DOHH2 (cell line): ENCODE data around the gene RGS7.

Experiments
- H3F3A ChIP-seq: fragments of 200-600 bp; sonication (generic), shearing (Covaris generic); 2 replicates; pipeline ENCODE4 v1.6.0; 2016; ENCODE audit warnings: antibody characterized with exemption, mild to moderate bottlenecking; ENCODE audit not compliant: control insufficient read depth, insufficient read depth
- H3K27ac ChIP-seq: fragments of 200-600 bp; sonication (generic); 2 replicates; pipeline ENCODE4 v1.5.1; 2014; ENCODE audit warnings: low read depth, mild to moderate bottlenecking, low read length, moderate library complexity
- H3K27me3 ChIP-seq: fragments of 200-600 bp; sonication (generic); 2 replicates; pipeline ENCODE4 v1.6.1; 2014; ENCODE audit warnings: mild to moderate bottlenecking, low read length, mixed read lengths; ENCODE audit not compliant: control insufficient read depth
- H3K36me3 ChIP-seq: fragments of 200-600 bp; sonication (generic); 2 replicates; pipeline ENCODE4 v1.6.1; 2014; ENCODE audit warnings: mild to moderate bottlenecking, low read length, moderate library complexity, mixed read lengths; ENCODE audit not compliant: control insufficient read depth
- H3K4me1 ChIP-seq: fragments of 200-600 bp; sonication (generic); 2 replicates; pipeline ENCODE4 v1.6.1; 2014; ENCODE audit warnings: mild to moderate bottlenecking, low read length, mixed read lengths; ENCODE audit not compliant: control insufficient read depth
- H3K4me2 ChIP-seq: fragments of 200-600 bp; sonication (generic); 2 replicates; pipeline ENCODE4 v1.6.0; 2014; ENCODE audit warnings: mild to moderate bottlenecking, low read length, moderate library complexity
- H3K4me3 ChIP-seq: fragments of 200-600 bp; sonication (generic); 2 replicates; pipeline ENCODE4 v1.5.1; 2014; ENCODE audit warnings: mild to moderate bottlenecking, low read length, mixed read lengths
- H3K79me2 ChIP-seq: fragments of 200-600 bp; sonication (generic); 2 replicates; pipeline ENCODE4 v1.6.1; 2014; ENCODE audit warnings: mild to moderate bottlenecking, low read length, mixed read lengths; ENCODE audit not compliant: control insufficient read depth
- H3K9me2 ChIP-seq: fragments of 200-600 bp; sonication (generic); replicated peaks from 2 replicates; pipeline ENCODE4 v1.6.1; 2014; ENCODE audit warnings: mild to moderate bottlenecking, low read length, mixed read lengths; ENCODE audit not compliant: control insufficient read depth
- H3K9me3 ChIP-seq: fragments of 200-600 bp; sonication (generic); 2 replicates; pipeline ENCODE4 v1.6.1; 2014; ENCODE audit warnings: antibody characterized with exemption, low read length, mixed read lengths; ENCODE audit not compliant: control insufficient read depth, insufficient read depth
- H4K20me1 ChIP-seq: fragments of 200-600 bp; sonication (generic); 2 replicates; pipeline ENCODE4 v1.6.0; 2014; ENCODE audit warnings: low read depth, mild to moderate bottlenecking, antibody characterized with exemption, low read length, moderate library complexity; ENCODE audit not compliant: control insufficient read depth, insufficient read depth
- CTCF ChIP-seq: fragments of 200-600 bp; sonication (generic); IDR thresholded peaks from one replicate; pipeline ENCODE4 v1.5.1; 2014; ENCODE audit warnings: antibody characterized with exemption, mild to moderate bottlenecking, low read depth, low read length; ENCODE audit not compliant: poor library complexity, severe bottlenecking
- EZH2phosphoT487 ChIP-seq: fragments of 200-600 bp; sonication (generic); IDR thresholded peaks from 2 replicates; pipeline ENCODE4 v1.6.1; 2017; ENCODE audit warnings: borderline replicate concordance, mild to moderate bottlenecking, antibody characterized with exemption, low read length, moderate library complexity, mixed read lengths

Gene RGS7

GRCh38 chr1:240811256-240811655 is 545.7 kb downstream of the RGS7 start:
- H3K27ac ChIP-seq, result no peak overlapping the region
- no peaks in the 10 kb centered on the region for H3K79me2 ChIP-seq
- H4K20me1 ChIP-seq, result no peaks in the 10 kb centered on the region
- no peak for TF ChIP-seq CTCF
- TF ChIP-seq EZH2phosphoT487, result no peak
- no peaks in the 10 kb centered on the region for H3K4me1 ChIP-seq
- no peak overlapping the region for H3K4me3 ChIP-seq
- H3K36me3 ChIP-seq, result no peaks in the 10 kb centered on the region
- no peaks in the 10 kb centered on the region for H3K9me2 ChIP-seq
- no peaks in the 10 kb centered on the region for H3K27me3 ChIP-seq
- no peak overlapping the region for H3K4me2 ChIP-seq
- no peaks in the 10 kb centered on the region for H3K9me3 ChIP-seq
- H3F3A ChIP-seq, result no peaks in the 10 kb centered on the region

GRCh38 chr1:240808381-240808780 is 548.6 kb downstream of the RGS7 start:
- Histone ChIP-seq H3K4me2 (no peak overlapping the region), H3K36me3 (no peaks in the 10 kb centered on the region), H3K79me2 (no peaks in the 10 kb centered on the region), H3K4me3 (no peak overlapping the region), H3K9me2 (no peaks in the 10 kb centered on the region), H3K27me3 (no peaks in the 10 kb centered on the region), H3F3A (no peaks in the 10 kb centered on the region), H3K27ac (no peak overlapping the region), H4K20me1 (no peaks in the 10 kb centered on the region), H3K9me3 (no peaks in the 10 kb centered on the region), H3K4me1 (no peaks in the 10 kb centered on the region)
- TF ChIP-seq EZH2phosphoT487 (no peak), CTCF (no peak)

- H3K36me3 ChIP-seq, result no peaks in the 10 kb centered on the region
- no peaks in the 10 kb centered on the region for H3K9me2 ChIP-seq
- H3K4me2 ChIP-seq, result no peak overlapping the region
- H3K4me1 ChIP-seq, result no peaks in the 10 kb centered on the region
- no peak for TF ChIP-seq EZH2phosphoT487
- no peak for TF ChIP-seq CTCF
- H3K27me3 ChIP-seq, result no peaks in the 10 kb centered on the region
- H3K79me2 ChIP-seq, result no peaks in the 10 kb centered on the region
- H3K27ac ChIP-seq, result no peak overlapping the region
- no peaks in the 10 kb centered on the region for H3K9me3 ChIP-seq
- H3F3A ChIP-seq, result no peaks in the 10 kb centered on the region
- H3K4me3 ChIP-seq, result no peak overlapping the region
- no peaks in the 10 kb centered on the region for H4K20me1 ChIP-seq
Observed at GRCh38 chr1:240806200-240806745, 550.7 kb downstream of the RGS7 start.
